DND-41 (cell line): ENCODE measurements around the gene SET.
A peak's percentile ranks its signal among the peaks of the same experiment; 100 is the strongest.

ENCODE experiments used
- ATAC-seq: fragments of 200-7000 bp; cut with Tn5 transposase; 3 replicates; pipeline ENCODE4 v1.9.1; 2021; ENCODE audit warnings: low read depth; ENCODE audit not compliant: insufficient read depth
- DNase-seq: peaks from one replicate; pipeline ENCODE4 v3.0.0-alpha.2; 2020
- H2AFZ ChIP-seq: 2 replicates; pipeline ENCODE4 v1.6.0; 2012; ENCODE audit warnings: low read depth, low read length
- H3K27ac ChIP-seq: 2 replicates; pipeline ENCODE4 v1.5.1; 2012; ENCODE audit warnings: low read length, inconsistent platforms
- H3K27me3 ChIP-seq: fragments of 200-600 bp; sonication (generic); 2 replicates; pipeline ENCODE4 v1.6.0; 2012; ENCODE audit warnings: low read length, mild to moderate bottlenecking, inconsistent platforms; ENCODE audit not compliant: insufficient read depth, poor library complexity
- H3K36me3 ChIP-seq: 2 replicates; pipeline ENCODE4 v1.5.1; 2012; ENCODE audit warnings: low read length, inconsistent platforms; ENCODE audit not compliant: insufficient read depth
- H3K4me1 ChIP-seq: 2 replicates; pipeline ENCODE4 v1.5.1; 2012; ENCODE audit warnings: mild to moderate bottlenecking, low read length; ENCODE audit not compliant: insufficient read depth
- H3K4me2 ChIP-seq: 2 replicates; pipeline ENCODE4 v1.6.0; 2012; ENCODE audit warnings: mild to moderate bottlenecking, moderate library complexity, low read length, inconsistent platforms; ENCODE audit not compliant: insufficient read depth
- H3K4me3 ChIP-seq, 2 experiments: fragments of 200-600 bp in 1 of 2; shearing (Covaris generic) in 1 of 2; 2 replicates each; pipeline ENCODE4 v1.5.1; 2012 to 2016; ENCODE audit warnings: inconsistent platforms in 2 of 2, low read length in 2 of 2, mild to moderate bottlenecking in 2 of 2, low read depth in 1 of 2, moderate library complexity in 1 of 2
- H3K79me2 ChIP-seq: 2 replicates; pipeline ENCODE4 v1.6.0; 2012; ENCODE audit warnings: low read length, inconsistent platforms; ENCODE audit not compliant: insufficient read depth
- H3K9ac ChIP-seq: 2 replicates; pipeline ENCODE4 v1.6.0; 2012; ENCODE audit warnings: low read depth, mild to moderate bottlenecking, inconsistent platforms, low read length, moderate library complexity
- H3K9me3 ChIP-seq: 2 replicates; pipeline ENCODE4 v1.5.1; 2012; ENCODE audit warnings: low read length, moderate library complexity, mild to moderate bottlenecking, inconsistent platforms; ENCODE audit not compliant: insufficient read depth, severe bottlenecking
- H4K20me1 ChIP-seq: 2 replicates; pipeline ENCODE4 v1.6.0; 2012; ENCODE audit warnings: low read length; ENCODE audit not compliant: insufficient read depth
- EZH2 ChIP-seq: IDR thresholded peaks from 3 replicates; pipeline ENCODE4 v1.6.1; 2012; ENCODE audit warnings: borderline replicate concordance, low read depth, mild to moderate bottlenecking, moderate library complexity, low read length, inconsistent platforms; ENCODE audit not compliant: severe bottlenecking
- TF ChIP-seq, protein P1 (sequence below): IDR thresholded peaks from 2 replicates; pipeline ENCODE4 v1.5.1; 2012; ENCODE audit warnings: borderline replicate concordance, low read length, moderate library complexity, mild to moderate bottlenecking; ENCODE audit not compliant: poor library complexity, severe bottlenecking; ENCODE audit errors: extremely low read depth

SET gene, protein sequence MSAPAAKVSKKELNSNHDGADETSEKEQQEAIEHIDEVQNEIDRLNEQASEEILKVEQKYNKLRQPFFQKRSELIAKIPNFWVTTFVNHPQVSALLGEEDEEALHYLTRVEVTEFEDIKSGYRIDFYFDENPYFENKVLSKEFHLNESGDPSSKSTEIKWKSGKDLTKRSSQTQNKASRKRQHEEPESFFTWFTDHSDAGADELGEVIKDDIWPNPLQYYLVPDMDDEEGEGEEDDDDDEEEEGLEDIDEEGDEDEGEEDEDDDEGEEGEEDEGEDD

DNA sequence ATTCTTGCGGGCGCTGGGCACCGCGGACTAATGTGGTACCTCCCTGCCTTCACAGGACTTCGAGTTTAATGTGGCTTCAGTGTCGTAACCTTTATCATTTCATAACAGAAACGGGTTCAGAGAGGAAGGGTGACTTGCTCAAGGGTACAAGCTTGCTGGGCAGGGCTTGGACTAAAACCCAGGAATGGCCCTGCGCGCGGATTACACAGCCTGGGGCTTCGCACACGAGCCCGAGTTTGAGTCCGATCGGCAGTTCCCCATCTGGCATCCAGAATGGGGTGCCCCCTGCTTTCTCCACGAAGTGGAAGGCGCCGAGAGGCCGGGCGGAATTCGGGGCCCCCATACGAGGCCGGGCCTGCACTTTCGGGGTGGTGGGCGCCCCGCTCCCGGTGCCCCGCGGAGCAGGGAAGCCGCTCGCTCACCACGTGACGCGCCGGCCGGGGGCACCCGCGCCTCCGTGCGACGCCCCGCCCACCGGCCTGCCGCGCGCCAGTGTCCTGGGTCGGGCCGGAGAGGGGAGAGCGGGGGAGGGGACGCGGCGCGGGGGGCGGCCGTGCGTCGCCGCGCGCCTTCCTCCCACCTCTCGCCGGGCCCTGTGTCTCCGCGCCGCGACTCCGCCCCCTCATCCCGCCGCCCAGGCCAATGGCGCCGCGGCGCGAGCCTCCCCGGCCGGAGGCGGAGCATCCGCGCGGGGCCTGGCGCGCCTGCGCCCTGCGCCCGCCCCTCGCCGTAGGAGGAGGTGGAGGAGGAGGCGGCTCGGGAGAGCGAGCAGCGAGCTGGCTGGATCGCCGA lies at the start of gene SET:
Gene SET, plus strand, starts transcription at position 722 of the 792 bp plus-strand sequence. CDS start 361 bp downstream, outside the sequence.
- H3K9me3 ChIP-seq: no peaks in the 10 kb centered on the region
- peaks cover 66% of the 10 kb centered on the region for H3K4me1 ChIP-seq
- peaks cover 52% of the 10 kb centered on the region for H3K79me2 ChIP-seq
- peak within 1 kb of the TSS; percentile 82 for H3K4me2 ChIP-seq
- DNase-seq: peak; percentile 93
- peak within 1 kb of the TSS; percentile 84 for H3K9ac ChIP-seq
- TF ChIP-seq, protein P1, sequence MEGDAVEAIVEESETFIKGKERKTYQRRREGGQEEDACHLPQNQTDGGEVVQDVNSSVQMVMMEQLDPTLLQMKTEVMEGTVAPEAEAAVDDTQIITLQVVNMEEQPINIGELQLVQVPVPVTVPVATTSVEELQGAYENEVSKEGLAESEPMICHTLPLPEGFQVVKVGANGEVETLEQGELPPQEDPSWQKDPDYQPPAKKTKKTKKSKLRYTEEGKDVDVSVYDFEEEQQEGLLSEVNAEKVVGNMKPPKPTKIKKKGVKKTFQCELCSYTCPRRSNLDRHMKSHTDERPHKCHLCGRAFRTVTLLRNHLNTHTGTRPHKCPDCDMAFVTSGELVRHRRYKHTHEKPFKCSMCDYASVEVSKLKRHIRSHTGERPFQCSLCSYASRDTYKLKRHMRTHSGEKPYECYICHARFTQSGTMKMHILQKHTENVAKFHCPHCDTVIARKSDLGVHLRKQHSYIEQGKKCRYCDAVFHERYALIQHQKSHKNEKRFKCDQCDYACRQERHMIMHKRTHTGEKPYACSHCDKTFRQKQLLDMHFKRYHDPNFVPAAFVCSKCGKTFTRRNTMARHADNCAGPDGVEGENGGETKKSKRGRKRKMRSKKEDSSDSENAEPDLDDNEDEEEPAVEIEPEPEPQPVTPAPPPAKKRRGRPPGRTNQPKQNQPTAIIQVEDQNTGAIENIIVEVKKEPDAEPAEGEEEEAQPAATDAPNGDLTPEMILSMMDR: no peak
- TF ChIP-seq EZH2: no peak
- peak within 1 kb of the TSS; percentile 90 for H3K27ac ChIP-seq
- peak within 1 kb of the TSS; percentile 79 to 88; a peak in 3 of 4 replicates for H3K4me3 ChIP-seq
- H3K36me3 ChIP-seq: peaks cover 37% of the 10 kb centered on the region
- H4K20me1 ChIP-seq: peaks cover 27% of the 10 kb centered on the region
- H2AFZ ChIP-seq: peak within 1 kb of the TSS; percentile 76
- ATAC-seq: peak; percentile 80
- no peaks in the 10 kb centered on the region for H3K27me3 ChIP-seq

DNA sequence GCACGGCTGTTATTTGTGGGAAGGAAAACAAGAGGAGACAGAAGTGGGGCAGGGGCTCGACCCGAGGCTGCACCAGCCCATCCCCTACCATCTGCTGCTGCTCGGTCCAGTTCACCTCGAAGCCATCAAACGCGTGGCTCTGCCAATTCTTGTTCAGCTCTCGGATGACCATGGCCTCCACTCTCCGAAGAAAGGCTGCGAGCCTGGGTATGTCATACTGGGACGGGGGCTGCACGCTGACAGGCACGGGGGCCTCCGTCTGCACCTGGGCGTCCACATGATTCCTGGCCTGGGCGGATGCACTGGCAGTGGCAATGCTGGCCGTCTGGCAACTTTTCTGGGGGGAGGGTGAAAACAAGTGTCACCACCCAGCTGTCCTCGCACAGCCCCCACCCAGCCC lies 48.4 kb upstream of the SET start:
- Histone ChIP-seq H3K4me2 (no peak overlapping the region), H2AFZ (no peak overlapping the region), H3K9ac (no peak overlapping the region), H3K4me1 (no peaks in the 10 kb centered on the region), H3K79me2 (peaks cover 25% of the 10 kb centered on the region), H3K36me3 (peaks cover 54% of the 10 kb centered on the region), H3K27me3 (no peaks in the 10 kb centered on the region), H3K27ac (no peak overlapping the region), H4K20me1 (peaks cover 9% of the 10 kb centered on the region), H3K9me3 (no peaks in the 10 kb centered on the region), H3K4me3 (no peak overlapping the region)
- ATAC-seq: no peak
- TF ChIP-seq, protein P1: no peak
- TF ChIP-seq EZH2: no peak
- DNase-seq: no peak

DNA sequence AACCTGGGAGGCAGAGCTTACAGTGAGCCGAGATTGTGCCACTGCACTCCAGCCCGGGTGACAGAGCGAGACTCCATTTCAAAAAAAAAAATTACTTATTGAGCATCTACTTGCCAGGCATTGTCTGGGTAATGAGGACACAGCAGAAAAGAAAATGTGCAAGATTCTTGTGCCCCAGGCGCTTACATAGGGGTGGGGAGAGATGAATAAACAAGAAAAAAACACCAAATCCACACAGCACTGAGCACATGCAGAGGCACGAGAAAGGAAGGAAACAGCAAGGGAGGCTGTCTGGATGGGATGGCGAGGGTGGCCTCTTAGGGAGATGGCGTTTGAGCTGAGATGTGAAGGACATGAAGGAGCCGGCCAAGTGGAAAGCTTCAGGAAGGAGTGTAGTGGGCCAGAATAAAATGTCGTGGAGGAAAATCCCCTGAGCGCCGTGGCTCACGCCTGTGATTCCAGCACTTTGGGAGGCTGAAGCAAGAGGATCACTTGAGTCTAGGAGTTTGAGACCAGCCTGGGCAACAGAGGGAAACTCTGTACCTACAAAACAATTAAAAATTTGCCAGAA lies 46.3 kb upstream of the SET start:
- no peak for DNase-seq
- Histone ChIP-seq H3K4me3 (no peak overlapping the region), H3K27me3 (no peaks in the 10 kb centered on the region), H2AFZ (no peak overlapping the region), H3K79me2 (peaks cover 30% of the 10 kb centered on the region), H3K4me1 (no peaks in the 10 kb centered on the region), H3K9ac (no peak overlapping the region), H3K4me2 (no peak overlapping the region), H4K20me1 (peaks cover 5% of the 10 kb centered on the region), H3K27ac (no peak overlapping the region), H3K9me3 (no peaks in the 10 kb centered on the region), H3K36me3 (peaks cover 34% of the 10 kb centered on the region)
- TF ChIP-seq EZH2: no peak
- TF ChIP-seq, protein P1: no peak
- no peak for ATAC-seq
